HG03575 (cell line): ENCODE results near the gene MYO16.

Source experiments
- ATAC-seq: cut with Tn5 transposase; IDR thresholded peaks from one replicate; pipeline ENCODE4 v1.9.1; 2021; ENCODE audit not compliant: unreplicated experiment, insufficient number of reproducible peaks, low FRiP score; ENCODE audit errors: extremely low read depth

The MYO16 gene

DNA sequence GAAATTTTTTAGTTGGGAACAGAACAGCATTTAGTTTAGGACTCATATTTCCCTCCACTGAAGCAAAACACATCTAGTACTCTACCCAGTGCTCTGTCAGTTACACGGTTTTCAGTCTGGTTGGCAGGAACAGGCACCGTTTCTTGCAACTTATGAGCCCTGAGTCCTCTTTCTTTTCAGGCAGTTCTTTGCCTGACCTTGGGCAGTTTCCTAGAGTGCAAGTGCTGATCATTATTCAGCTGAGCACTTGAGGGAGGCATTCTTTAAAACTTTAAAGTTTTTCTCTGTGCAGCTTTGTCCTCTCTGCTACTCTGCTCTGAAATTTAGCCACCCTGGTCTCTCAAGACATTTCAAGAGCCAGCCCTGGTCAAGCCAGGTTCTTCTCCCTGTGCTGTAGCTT lies 96.1 kb downstream of the MYO16 start:
- ATAC-seq: no peak

DNA sequence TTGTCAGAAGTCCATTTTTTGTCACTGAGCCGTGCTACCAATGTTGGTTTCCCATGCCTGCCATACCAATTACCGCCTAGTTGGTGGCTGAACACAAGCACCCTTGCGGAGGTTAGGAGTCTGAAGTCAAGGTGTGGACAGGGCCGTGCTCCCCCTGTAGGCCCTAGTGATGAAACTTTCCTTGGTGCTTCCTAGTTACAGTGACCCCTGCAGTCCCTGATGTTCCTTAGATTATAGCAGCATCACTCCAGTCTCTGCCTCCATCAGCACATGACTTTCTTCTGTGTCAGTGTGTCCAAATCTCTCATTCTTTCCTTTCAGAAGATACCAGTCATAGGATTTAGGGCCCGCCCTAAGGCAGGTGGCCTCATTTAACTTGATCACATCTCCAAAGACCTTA lies 99.0 kb downstream of the MYO16 start:
- ATAC-seq: no peak

- ATAC-seq: no peak
These were observed 103.7 kb downstream of the MYO16 start for GRCh38 chr13:108733022-108733560.

DNA sequence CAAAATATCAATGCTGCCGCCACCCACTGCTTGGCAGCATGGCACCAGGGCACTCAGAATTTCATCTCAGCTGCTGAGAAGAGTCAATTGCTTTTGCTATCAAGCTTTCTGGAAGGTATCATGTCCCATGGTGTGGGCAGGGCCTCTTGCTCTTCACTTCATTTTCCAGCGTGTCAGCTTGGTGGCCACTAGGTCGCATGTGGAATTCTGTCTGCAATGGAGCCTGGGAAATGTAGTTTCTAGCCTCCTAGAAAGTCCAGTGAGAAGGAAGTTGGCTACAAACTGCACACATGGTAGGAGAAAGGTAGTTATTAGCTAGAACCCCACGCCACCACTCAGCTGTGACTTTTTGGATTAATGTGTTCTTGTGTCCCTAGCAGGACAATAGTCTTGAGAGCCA lies 105.3 kb downstream of the MYO16 start:
- no peak for ATAC-seq

- ATAC-seq: no peak
These were observed 112.5 kb downstream of the MYO16 start for GRCh38 chr13:108741930-108742329.

- no peak for ATAC-seq
These were observed 113.5 kb downstream of the MYO16 start for GRCh38 chr13:108742701-108743451.

DNA sequence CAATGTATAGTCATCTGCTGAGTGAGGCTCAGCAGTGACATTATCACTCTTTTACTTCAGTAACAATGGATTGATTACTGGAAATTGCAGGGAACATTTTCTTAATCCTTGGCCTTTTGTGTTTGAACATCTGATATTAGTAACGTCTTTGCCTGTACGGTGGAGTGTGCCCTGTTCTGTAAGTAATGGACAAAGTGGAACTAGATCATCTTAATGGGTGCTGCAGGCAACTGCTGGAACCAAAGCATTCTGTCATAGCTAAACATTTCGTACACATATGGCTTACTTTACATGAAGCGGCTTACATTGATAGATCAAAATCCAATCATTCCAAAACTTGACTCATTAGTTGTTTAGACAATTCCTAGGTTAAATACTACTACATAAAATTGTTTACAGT lies 114.1 kb downstream of the MYO16 start:
- ATAC-seq: no peak

DNA sequence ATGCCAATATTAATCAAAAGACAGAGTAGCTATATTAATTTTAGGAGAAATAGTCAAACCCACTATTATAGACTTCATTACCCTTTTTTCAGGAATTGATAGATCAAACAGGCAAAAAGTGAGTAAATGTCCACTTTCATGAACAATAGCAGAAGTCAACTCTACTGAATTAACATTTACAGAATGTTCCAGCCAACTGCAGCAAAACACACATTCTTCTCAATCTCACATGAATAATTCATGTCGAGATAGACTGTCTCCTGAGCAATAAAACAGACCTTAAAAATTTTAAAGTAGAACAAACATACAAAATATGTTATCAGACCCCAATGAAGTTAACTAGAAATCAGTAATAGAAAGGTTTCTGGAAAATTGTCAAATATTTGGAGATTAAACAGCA lies 118.4 kb downstream of the MYO16 start:
- ATAC-seq: no peak

- ATAC-seq: no peak
These were observed 122.9 kb downstream of the MYO16 start for GRCh38 chr13:108752276-108752675.

GRCh38 chr13:108755083-108755482 lies 125.7 kb downstream of the MYO16 start:
- no peak for ATAC-seq

DNA sequence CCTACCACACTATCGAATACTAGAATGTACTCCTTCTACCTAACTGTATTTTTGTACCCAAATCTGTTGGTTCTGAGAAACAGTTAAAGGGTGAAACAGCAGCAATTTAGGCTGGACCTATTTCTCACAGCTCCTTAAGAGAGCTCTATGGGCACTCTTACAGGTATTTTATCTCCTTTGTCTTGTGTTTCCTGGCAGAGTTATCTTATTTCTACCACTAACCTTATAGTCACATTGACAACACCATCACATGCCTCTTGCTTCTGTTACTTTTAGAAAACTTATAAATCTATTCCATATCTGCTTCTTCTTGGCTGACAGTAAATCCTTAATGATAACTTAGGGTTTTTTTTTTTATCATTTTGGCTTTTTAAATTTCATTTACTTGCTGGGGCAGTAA lies 130.7 kb downstream of the MYO16 start:
- no peak for ATAC-seq

GRCh38 chr13:108760541-108760940 lies 131.1 kb downstream of the MYO16 start:
- no peak for ATAC-seq

DNA sequence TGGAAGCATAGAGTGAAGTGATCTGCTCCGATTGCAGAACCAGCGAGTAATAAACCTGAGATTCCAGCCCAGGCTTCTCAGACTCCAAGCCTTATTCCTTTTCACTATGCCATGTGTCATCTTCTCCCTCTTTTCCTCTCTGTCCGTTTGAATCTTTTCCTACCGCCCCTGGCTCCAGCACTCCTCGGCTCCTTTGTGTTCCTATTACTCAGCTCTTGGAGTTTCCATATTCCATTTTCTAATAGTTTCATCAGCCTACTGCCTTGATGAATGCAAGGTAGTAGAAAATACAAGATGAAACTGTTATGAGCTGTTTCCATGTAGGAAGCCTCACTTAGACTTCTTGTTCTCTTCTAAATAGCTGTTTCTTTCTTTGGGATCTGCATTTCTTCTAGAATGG lies 138.6 kb downstream of the MYO16 start:
- no peak for ATAC-seq

- ATAC-seq: no peak
These were observed 140.0 kb downstream of the MYO16 start for GRCh38 chr13:108769213-108770070.

GRCh38 chr13:108775597-108775996 lies 146.2 kb downstream of the MYO16 start:
- ATAC-seq: no peak

- no peak for ATAC-seq
These were observed 147.2 kb downstream of the MYO16 start for GRCh38 chr13:108776650-108777049.

DNA sequence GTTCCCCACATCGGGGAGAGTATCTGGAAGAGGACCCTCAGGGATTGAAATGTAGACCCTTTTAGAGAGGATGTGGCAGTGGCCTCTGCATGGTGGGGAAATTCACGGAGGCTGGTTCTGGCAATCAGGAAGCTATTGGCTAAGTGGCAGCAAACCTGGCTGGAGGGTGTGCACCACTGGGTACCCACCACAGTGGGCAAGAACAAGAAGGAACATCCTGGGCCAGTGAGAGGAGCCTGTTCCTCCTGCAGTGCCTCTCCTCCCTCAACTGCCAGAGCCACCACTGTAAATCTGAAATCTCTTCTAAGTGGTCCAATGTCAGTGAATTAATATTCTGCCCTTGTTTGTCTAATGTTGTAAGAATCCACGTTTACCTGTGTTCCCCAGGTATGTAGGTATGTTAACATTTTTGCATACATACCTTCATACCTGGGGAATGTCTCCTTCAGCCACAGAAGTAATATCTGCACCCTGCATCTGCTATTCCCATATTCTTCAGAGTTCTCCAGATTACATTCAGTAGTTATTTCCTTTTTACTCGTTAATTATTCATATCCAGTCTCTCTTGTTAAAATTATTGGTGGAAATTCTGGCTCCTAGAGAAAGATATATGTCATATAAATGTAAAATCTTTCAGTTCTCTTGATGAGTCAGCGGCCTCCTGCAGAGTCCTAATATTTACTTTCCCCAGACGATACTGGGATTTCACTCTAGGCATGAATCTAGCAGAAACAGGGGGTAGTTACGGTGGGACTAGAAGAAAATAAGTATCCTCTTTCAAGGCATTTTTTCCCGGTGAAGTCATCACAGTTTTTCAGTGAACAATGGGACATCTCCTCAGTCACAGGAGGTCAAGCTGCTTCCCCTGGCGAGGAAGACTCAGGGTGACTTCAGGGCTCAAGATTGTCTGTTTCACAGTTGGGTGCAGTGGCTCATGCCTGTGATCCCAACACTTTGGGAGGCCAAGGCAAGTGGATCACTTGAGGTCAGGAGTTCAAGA lies 148.3 kb downstream of the MYO16 start:
- no peak for ATAC-seq

DNA sequence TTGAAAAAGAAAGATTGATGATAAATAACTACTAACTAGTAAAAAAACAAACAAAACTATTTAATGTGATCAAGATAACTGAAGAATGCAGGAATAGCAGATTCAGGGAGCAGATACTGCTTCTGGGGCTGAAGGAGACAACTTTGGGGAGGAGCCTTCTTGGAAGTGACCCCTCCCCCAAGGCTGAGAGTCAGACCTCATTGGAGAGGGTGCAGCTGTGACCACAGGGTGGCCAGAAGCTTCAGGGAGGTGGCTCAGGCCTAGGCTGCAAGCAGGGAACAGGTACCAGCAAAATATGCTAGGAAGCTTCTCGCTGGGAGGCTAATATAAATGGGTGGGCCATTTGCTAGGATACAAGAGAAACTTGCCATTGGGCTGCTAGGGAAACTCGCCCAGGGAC lies 149.9 kb downstream of the MYO16 start:
- ATAC-seq: no peak

DNA sequence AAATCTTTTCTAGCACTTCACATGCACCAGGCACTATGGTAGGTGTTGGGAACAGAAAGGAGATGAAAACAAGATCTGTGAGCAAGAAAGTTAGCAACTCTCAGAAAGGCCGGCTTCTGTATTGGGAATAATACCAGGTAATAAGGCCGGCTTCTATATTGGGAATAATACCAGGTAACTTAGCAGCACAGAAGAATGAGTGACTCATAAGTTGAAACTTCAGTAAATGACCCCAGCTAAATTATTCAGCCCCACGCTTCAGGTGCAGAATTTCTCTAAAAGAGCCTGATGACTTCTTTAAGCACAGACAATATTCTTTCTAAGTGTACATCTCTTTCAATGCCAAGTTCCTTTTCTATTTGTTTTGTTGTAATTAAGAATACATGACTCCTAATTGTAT lies 151.3 kb downstream of the MYO16 start:
- ATAC-seq: no peak
